Fibroblast of lung (primary cell): Measurements from ENCODE around the gene FRMD4A.

Source experiments
- EZH2 ChIP-seq: IDR thresholded peaks from 2 replicates; pipeline ENCODE4 v1.5.1; 2012; ENCODE audit warnings: low read length, control low read depth, mild to moderate bottlenecking; ENCODE audit errors: missing control alignments
- TF ChIP-seq, protein P1 (sequence below), 2 donors: IDR thresholded peaks in 1 of 2; conservative IDR thresholded peaks in 1 of 2; 1 replicate in 1 of 2; 2 replicates in 1 of 2; pipeline ENCODE4 v1.5.1; 2011 to 2012; ENCODE audit warnings: low read length in 2 of 2, control low read depth in 1 of 2, inconsistent platforms in 1 of 2, low read depth in 1 of 2, mild to moderate bottlenecking in 1 of 2

DNA sequence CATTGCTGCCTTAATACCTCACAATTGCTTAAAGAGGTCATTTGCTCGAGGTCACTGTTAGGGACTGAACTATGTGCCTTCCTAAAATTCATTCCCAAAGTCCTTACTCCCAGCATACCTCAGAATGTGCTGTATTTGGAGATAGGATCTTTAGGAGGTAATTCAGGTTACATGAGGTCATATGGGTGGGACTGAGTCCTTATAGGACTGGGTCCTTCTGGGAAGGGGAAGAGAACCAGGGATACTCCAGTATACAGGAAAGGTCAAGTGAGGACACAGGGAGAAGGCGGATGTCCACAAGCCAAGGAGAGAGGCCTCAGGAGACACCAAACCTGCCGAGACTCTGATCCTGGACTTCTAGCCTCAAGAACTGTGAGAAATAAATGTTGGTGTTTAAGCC lies 490.7 kb downstream of the FRMD4A start:
- TF ChIP-seq, protein P1, sequence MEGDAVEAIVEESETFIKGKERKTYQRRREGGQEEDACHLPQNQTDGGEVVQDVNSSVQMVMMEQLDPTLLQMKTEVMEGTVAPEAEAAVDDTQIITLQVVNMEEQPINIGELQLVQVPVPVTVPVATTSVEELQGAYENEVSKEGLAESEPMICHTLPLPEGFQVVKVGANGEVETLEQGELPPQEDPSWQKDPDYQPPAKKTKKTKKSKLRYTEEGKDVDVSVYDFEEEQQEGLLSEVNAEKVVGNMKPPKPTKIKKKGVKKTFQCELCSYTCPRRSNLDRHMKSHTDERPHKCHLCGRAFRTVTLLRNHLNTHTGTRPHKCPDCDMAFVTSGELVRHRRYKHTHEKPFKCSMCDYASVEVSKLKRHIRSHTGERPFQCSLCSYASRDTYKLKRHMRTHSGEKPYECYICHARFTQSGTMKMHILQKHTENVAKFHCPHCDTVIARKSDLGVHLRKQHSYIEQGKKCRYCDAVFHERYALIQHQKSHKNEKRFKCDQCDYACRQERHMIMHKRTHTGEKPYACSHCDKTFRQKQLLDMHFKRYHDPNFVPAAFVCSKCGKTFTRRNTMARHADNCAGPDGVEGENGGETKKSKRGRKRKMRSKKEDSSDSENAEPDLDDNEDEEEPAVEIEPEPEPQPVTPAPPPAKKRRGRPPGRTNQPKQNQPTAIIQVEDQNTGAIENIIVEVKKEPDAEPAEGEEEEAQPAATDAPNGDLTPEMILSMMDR (conservative IDR thresholded peaks at IDR 0.05 in 1 of 2, IDR thresholded peaks at IDR 0.05 in 1 of 2; ENCODE audit: low read depth in 1 of 2, low read length in 2 of 2): no peak
- TF ChIP-seq EZH2: no peak
